GM12878 (cell line): ENCODE measurements around the gene DNAAF5.

Experiments used
- ATF2 ChIP-seq: IDR thresholded peaks from 2 replicates; pipeline ENCODE4 v1.6.1; 2012; ENCODE audit warnings: low read length, inconsistent platforms
- CTCF ChIP-seq, 3 experiments: IDR thresholded peaks in 2 of 3; conservative IDR thresholded peaks in 1 of 3; 2 replicates each; pipeline ENCODE4 v1.5.1; 2011; ENCODE audit warnings: low read depth in 3 of 3, low read length in 3 of 3, mild to moderate bottlenecking in 3 of 3, control low read depth in 2 of 3, moderate library complexity in 2 of 3, inconsistent platforms in 1 of 3, mixed read lengths in 1 of 3; ENCODE audit not compliant: control insufficient read depth in 2 of 3, insufficient read depth in 1 of 3; ENCODE audit errors: extremely low read depth in 1 of 3
- EZH2 ChIP-seq: IDR thresholded peaks from 2 replicates; pipeline ENCODE4 v1.6.1; 2012; ENCODE audit warnings: low read depth, mild to moderate bottlenecking, control low read depth, inconsistent platforms, low read length, borderline replicate concordance; ENCODE audit not compliant: control insufficient read depth
- KLF5 ChIP-seq: fragments of 450-650 bp; IDR thresholded peaks from 2 replicates; pipeline ENCODE4 v1.6.1; 2014; ENCODE audit warnings: mild to moderate bottlenecking; ENCODE audit not compliant: partially characterized antibody
- PML ChIP-seq: IDR thresholded peaks from 2 replicates; pipeline ENCODE4 v1.6.1; 2012; ENCODE audit warnings: low read length, inconsistent platforms
- POLR2A ChIP-seq: IDR thresholded peaks from 2 replicates; pipeline ENCODE4 v1.6.1; 2011; ENCODE audit warnings: low read depth, mild to moderate bottlenecking, low read length
- RCOR1 ChIP-seq: conservative IDR thresholded peaks from 2 replicates; pipeline ENCODE4 v1.6.1; 2012; ENCODE audit warnings: low read depth, low read length, improper control_type of control experiment
- SPI1 ChIP-seq: IDR thresholded peaks from 2 replicates; pipeline ENCODE4 v1.6.1; 2011; ENCODE audit warnings: low read depth, mild to moderate bottlenecking, low read length, moderate library complexity, borderline replicate concordance; ENCODE audit not compliant: insufficient read depth

- TF ChIP-seq POLR2A, result no peak
- TF ChIP-seq ATF2, result no peak
- no peak for TF ChIP-seq SPI1
- TF ChIP-seq RCOR1, result no peak
- no peak for TF ChIP-seq CTCF (IDR thresholded peaks at IDR 0.05 in 2 of 3, conservative IDR thresholded peaks at IDR 0.05 in 1 of 3; ENCODE audit: control insufficient read depth in 2 of 3, extremely low read depth in 1 of 3, insufficient read depth in 1 of 3, low read depth in 3 of 3, low read length in 3 of 3)
- no peak for TF ChIP-seq EZH2
- no peak for TF ChIP-seq KLF5
- TF ChIP-seq PML, result no peak
Measured at GRCh38 chr7:707296-708000, 19.1 kb upstream of the DNAAF5 start.
